ENCODE data around the gene TENM4. TPM values are rescaled to one million over a fixed set of nuclear protein-coding genes. Genes with fewer than 3 reads are reported as not detected.
A peak's percentile ranks its signal among the peaks of the same experiment; 100 is the strongest.

TENM4 gene
- total RNA-seq, 2 donors from 2014 or later, result 2.5 to 4.4 TPM

DNA sequence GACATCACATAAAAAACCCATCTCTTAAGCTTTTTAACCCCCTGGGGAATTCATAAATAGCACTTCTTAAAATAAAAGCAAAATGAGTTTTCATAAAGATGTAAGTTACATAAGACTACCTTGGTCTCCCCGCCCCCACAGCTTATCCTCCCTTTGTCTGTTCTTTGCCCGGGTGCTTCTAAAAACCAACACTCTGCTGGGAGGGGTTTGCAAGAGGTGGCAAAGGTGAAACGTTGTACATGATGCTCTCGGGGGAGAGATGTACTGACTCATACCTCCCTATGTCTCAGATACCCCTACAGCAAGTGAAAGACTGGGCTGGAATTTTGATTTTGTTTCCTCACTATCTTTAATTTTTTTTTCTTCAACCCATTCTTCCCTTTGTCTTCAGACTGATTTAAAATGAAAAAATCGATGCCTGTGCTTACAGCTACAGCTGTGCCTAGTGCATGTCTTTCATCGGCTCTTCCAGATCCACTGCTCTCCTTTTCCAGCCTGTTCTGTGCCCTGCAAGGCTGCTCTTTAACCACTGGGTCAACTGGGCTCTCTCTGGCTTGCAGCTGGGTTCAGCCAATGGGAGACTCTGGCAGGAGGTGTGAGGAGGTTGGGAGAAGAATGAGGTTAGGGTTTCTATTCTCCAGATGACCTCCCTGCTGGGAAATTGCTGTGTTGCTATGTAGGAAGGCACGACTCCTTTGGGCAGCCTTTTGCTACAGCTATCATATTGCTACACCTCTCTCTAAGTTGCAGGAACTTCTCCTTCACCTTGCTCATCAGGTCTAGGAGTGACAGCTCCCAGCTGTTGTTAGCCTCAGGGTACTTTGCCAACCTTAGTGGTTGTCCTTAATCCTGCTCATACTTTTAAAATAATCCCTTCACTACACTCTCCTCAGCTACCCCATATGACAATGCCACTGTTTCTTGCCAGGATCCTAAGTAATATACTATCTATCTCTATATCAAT lies 266.5 kb downstream of the TENM4 start:
- DNase-seq (no peak), ATAC-seq (peak; percentile 33 to 73)
- intact Hi-C loops (cut with DNase I), result no loop called here

DNA sequence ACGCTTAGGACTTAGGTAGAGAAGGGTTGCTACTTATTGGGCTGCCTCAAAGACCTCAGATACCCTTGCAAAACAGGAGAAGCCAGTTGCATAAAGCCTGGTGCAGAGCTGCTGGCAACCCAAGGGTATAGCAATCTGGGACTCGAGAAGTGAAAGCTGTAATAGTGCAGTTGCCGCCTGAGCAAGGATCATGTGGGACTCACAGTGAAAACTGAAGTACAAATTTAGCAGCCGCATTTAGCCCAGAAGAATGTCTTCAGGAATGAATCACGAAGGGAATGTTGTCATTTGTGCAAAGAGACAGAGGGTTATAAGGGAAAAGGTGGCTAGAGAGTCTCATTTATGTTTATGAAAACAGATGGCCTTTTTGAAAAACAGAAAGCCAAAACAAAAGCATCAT lies 267.2 kb downstream of the TENM4 start:
- ATAC-seq, result peak; percentile 70 to 80
- intact Hi-C loops (cut with DNase I), result no loop called here
- no peak for DNase-seq

DNA sequence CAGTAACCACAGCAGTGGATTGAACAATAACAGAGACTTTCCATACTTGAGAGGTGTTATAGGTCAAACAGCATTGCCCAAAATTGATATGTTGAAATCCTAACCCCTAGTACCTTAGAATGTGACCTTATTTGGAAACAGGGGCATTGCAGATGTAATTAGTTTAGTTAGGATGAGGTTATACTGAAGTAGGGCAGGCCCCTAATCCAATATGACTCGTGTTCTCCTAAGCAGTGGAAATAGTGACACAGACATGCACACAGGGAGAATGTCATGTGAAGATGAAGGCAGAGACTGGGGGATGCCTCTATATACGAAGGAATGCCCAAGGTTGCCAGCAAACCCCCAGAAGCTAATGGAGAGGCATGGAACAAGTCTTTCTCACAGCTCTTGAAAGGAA lies 270.5 kb downstream of the TENM4 start:
- intact Hi-C loops (cut with DNase I), result no loop called here
- ATAC-seq, result no peak
- DNase-seq, result no peak

DNA sequence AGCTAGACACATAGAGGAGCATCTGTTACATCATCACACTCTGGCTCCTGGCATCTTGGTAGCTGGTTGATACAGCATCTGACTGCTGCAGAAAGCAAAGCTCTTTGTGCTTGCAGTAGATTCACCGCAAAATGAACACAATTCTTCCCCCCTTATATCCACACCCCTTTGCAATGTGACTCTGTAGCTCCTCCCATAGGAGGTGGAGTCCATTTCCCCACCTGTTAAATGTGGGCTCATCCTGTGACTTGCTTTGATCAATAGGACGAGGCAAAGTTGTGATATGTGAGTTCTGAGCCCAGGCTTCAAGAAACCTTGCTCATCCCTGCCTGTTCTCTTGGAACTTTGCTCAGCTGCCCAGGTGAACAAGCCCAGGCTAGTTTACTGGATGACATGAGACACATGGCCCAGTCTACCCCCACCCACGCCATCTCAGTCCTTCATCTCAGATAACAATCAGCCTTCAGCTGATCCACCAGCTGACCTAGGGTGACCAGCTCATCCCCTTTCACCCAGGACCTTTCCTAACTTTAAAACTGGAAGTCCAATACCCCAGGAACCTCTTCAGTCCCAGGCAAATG lies 272.2 kb downstream of the TENM4 start:
- ATAC-seq (no peak), DNase-seq (no peak)

DNA sequence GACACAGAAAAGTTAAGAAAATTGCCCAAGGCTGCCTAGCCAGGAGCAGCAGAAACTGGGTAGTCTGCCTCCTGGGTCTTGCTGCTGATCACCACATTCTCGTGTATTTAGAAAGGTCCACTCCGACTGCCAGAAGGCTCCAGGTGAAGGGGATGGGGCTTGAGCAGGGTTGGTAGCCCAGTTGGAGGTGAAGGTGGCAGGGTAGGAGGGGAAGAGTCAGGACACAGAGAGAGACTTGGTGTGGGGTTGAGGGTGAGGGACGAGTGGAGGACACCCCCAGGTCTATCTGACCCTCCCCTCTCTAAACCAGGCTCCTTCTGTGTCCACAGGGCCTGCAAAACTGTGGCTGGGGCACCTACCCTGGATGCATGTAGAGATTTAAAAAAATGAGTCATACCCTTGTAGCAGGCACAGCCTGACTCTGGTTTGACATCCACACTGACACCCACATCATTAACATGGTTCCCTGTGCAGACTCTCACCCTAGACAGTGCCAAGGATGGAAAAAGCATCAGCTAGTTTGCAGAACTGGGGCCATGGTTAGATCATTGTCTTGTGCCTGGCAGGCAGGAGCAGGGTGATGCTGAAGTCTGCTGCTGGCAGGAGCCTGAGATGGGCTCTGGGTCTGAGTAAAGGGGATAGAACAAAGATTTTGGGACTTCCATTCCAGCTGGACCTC lies 273.2 kb downstream of the TENM4 start:
- no peak for DNase-seq

More for the DNA sequence above, 272.2 kb downstream of the TENM4 start:
- intact Hi-C loops (cut with DNase I), result no loop called here

DNA sequence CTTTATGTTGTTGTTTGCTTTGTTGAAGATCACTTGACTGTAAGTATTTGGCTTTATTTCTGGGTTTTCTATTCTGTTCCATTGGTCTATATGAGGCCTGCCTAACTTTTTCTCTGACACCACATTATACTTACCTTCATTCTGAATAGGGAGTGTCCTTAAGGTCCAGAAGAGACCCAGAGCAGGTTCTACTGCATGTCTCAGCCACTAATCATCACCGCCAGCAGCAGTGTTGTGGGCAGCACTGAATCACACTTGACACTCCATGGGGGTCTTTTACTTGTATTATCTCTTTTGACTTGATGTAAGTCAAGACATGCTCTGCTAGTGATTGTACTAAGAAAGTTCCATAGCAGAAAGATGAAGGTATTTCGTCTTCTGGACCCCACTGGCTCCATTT lies 274.9 kb downstream of the TENM4 start:
- DNase-seq (no peak), ATAC-seq (no peak)
- intact Hi-C loops (cut with DNase I), result no loop called here

More for the DNA sequence above, 273.2 kb downstream of the TENM4 start:
- peak in 1 of 2 donors; percentile 33 for ATAC-seq
- intact Hi-C loops (cut with DNase I), result no loop called here

DNA sequence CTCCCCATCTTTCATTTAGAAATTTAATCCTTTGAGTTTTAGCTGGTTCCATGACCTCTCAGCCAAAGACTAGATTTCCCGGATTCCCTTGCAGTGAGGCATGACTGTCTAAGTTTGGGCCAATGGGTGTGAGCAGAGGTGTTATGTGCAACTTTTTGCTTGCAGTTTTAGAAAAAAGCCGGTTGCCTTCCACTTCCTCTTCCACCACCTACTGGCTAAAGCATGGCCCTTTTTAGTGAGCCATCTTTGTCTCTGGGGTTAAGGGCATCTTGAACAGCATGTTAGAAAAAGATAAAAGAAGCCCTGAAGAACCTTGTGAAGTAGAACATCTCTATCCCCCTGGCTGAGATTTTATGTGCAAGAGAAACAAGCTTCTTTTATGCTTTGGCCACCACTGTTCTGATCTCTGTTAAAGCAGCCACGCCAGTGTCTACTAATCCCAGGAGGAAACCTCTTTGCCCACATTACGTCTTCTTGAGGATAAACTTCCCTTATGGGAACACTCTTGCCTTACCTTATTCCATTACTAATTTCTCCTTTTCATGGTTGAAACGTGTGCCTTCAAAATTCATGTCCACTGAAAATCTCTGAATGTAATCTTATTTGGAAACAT lies 279.9 kb downstream of the TENM4 start:
- peak in 1 of 2 donors; percentile 59 for ATAC-seq
- no peak for DNase-seq
- intact Hi-C loops (cut with DNase I), result no loop called here

DNA sequence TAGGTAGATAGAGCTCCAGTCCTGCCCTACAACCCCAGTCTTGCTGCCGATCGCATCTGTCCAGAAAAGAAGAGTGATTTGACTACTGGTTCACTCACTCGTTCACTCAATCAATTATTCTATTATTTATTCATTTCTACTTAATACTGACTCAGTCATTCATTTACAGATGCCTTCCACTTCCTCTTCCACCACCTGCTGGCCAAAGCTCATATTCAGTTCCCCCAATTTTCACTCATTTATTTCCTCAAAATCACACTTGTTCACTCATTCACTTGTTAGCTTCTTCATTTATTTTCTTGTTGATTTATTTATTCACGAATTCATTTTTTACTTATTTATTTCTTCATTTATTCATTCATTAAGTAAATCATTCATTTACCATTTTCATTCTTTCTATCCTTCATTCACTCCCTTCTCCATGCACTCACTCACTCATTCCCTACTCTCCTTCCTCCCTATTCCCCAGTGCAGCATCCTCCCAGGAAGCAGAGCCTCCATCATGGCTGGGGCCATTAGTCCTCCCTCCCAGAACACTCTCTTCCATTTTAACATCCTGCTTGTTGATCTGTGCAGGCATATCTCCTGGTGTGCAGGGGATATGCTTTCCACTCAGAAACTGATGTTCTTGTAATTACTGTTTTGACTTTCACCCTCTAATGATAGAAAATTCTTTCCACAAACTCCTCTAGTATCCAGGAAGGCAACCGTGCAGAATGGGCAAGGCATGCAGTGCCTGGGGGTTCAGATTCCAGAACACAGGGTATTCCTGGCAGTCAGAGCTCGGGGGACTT lies 281.0 kb downstream of the TENM4 start:
- intact Hi-C loops (cut with DNase I), result loop anchor here in 1 of 2 donors (5.0 kb wide), 1 partner anchor 513 kb away; no protein-coding TSS in a partner anchor
- DNase-seq (no peak), ATAC-seq (no peak)

DNA sequence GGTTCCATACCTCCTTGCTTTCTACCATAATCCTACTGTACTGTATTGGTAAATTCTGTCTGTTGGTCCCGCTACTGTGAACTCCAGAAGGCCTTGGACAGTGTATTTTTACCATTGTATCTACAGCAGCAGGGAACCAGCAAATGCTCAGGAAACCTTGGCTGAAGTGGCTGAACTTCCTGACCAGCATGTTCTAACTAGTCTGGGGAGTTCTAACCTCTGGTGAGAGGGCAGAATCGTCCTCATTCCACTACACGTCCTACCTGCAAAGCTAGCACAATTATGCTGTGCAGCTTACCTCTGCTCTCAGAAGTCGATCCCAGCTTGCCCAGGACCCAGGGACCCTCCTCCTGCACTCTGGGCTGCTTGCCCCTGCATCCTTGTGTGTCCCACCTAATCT lies 283.1 kb downstream of the TENM4 start:
- intact Hi-C loops (cut with DNase I), result loop anchor here in 1 of 2 donors (5.0 kb wide), 1 partner anchor 510 kb away; no protein-coding TSS in a partner anchor
- no peak for DNase-seq
- ATAC-seq, result no peak

DNA sequence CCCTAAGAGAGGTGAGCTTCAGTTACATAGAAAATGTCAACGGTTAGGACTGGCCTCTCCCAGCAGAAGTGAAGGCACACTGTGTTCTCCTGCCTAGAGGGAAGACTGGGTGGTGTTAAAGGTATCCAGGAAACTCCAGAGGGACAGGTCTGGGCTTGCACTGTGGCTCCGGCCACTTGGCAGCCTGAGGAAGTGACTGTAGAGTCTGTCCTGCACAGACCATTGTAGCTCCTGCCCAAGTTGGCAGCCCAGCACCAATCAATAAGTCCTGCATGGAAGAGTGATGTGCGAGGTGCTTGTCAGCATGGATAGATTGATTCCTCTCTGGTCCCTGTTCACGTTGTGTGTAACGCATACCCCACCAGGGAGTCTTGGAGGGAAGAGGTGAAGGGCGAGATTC lies 284.8 kb downstream of the TENM4 start:
- DNase-seq, result no peak
- intact Hi-C loops (cut with DNase I), result loop anchor here in 1 of 2 donors (5.0 kb wide), 1 partner anchor 509 kb away; no protein-coding TSS in a partner anchor
- ATAC-seq, result no peak

DNA sequence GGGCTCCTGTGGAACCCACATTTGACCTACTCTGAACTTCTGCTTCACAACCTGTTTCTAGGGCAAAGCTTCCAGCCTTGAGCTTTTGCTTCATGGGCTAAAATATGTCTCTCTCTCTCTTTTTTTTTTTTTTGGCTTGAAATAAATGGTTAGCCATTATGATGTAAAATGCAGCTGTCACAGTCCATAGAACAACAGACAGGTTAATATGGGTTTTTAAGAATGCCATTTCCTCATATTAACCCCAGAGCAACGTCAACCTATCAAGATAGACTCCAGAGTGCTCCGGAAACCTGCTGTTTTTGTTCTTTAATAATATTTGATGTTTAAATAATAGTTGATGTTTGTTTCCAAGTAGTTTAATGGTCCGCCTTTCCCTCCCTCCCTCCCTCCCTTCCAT lies 285.6 kb downstream of the TENM4 start:
- intact Hi-C loops (cut with DNase I), result loop anchor here in 1 of 2 donors (5.0 kb wide), 1 partner anchor 508 kb away; no protein-coding TSS in a partner anchor
- DNase-seq (no peak), ATAC-seq (no peak)

DNA sequence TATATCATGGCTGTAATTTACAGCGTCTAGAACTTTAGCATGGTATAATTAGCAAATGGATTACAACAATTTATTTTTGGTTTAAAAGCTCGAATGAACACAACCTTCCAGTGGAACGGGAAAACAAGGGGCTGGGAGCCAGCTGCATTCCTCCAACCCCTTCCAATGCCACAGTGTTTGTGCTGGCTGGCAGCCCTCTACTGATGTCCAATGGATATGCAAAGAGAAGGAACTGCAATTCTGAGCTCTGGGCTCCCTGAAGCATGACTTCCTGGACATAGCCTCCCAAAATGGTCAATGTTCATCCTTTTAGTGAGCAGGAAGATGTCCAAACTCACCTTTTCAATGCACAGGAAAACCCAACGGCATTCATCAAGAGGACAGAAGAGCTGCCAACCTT lies 288.3 kb downstream of the TENM4 start:
- DNase-seq, result no peak
- no peak for ATAC-seq

DNA sequence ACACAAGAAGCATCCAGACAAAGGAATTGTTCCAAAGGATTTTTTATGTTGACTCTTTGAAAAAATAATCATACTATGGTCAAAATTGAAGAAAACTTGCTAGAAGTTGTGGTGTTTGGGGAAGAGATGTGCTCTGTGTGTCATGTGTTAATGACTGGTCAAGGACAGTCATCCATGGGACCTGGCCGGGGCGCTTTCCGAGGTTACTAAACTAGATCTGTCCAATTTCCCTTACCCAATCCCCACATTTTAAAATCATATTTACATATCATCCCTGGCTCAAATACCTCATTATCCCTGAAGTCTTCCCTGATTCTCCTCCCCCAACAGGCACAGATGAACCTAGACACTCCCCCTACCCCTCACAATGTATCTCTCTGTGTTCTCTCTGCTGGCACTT lies 289.4 kb downstream of the TENM4 start:
- intact Hi-C loops (cut with DNase I), result no loop called here
- DNase-seq, result no peak
- ATAC-seq, result no peak

More for the DNA sequence above, 288.3 kb downstream of the TENM4 start:
- intact Hi-C loops (cut with DNase I), result no loop called here

DNA sequence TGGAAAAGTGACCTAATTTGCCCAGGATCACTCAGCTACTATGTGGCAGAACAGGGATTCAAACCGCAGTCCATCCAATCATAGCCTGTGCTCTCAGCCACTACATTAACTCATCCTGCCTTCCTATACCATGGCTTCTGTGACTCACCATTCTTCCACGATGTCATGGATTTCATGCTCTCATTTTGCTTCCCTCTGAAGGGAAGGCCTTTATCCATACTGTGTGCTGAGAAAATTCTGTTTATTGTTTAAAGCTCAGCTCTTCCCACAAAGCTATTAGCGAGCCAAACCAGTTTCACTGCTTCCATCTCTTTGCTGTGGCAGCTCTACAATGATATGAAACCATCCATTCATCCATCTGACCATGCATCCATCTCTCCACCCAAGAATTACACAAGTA lies 289.9 kb downstream of the TENM4 start:
- no peak for DNase-seq
- intact Hi-C loops (cut with DNase I), result no loop called here

DNA sequence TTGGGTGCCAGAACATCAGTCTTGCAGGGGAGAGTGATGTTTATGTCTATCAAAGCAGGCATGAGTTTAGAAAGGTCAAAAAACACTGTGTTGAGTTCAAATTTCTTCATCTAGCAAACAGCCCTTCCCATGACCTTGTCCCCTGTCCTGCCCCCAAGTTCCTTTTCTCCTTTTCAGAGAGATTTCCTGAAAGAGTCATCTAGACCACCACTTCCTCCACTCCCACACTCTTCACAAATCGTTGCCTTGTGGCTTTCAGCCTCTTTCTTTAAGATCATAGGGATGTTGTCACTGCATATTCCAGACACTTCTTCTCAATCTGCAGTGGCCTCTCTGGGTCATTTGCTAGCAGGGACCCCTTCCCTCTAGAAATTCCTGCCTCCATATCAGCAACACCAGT lies 290.5 kb downstream of the TENM4 start:
- intact Hi-C loops (cut with DNase I), result no loop called here
- no peak for DNase-seq
- ATAC-seq, result no peak

More for the DNA sequence above, 289.9 kb downstream of the TENM4 start:
- no peak for ATAC-seq

DNA sequence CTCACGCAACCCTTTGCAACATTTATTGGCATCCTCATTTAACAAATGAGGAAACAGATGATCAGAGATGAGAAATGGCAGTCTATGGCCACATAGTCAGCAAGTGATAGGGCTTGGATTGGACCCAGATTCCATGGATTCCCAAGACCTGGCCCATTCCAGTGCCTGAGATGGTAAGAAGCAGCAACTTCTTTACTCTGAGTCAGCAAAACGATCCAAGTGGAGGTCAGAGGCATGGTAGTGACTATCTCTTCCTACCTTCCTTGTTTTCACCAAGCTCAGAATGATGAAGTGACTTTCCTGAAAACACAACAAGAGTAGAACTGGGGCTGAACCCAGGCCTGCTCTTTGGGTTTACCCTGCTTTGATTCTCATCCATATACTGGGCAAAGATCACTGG lies 293.1 kb downstream of the TENM4 start:
- intact Hi-C loops (cut with DNase I), result no loop called here
- DNase-seq, result no peak
- no peak for ATAC-seq

DNA sequence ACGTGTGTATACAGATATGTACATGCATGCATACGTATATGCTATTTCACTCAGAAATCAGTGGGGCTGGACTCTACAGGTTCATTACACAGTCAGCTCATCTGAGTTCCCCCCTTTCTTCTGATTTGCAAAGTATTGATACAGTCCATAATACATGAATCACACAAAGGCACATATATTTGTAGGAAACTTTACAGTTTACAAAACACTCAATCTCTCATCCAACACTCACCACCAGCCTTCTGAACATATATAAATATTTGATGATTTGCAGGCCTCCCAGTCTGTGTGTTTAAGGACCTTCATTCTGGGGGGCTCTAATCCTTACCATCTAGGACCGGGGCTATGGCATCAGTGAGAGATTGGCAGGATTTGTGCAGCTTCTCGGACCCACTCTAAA lies 293.8 kb downstream of the TENM4 start:
- ATAC-seq (no peak), DNase-seq (no peak)
- intact Hi-C loops (cut with DNase I), result no loop called here

DNA sequence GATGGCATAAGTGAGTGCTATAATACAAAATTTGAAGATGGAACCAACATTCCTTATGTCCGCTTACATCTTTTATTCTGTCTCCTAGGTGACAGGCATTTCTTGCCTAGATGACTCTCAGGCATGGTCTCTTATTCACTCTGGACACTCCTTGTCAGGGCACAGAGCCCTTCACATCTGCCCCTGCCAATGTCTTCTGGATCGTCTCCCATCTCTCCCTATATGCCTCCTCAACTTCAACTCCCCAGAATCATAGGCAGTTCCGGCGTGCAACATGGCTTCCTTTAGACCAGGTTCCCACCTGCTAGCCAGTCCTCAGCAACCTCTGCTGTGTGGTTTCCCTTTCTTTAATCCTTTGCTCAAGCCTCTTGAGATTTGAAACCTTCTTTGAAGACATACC lies 300.9 kb downstream of the TENM4 start:
- DNase-seq (no peak), ATAC-seq (no peak)
- intact Hi-C loops (cut with DNase I), result no loop called here

DNA sequence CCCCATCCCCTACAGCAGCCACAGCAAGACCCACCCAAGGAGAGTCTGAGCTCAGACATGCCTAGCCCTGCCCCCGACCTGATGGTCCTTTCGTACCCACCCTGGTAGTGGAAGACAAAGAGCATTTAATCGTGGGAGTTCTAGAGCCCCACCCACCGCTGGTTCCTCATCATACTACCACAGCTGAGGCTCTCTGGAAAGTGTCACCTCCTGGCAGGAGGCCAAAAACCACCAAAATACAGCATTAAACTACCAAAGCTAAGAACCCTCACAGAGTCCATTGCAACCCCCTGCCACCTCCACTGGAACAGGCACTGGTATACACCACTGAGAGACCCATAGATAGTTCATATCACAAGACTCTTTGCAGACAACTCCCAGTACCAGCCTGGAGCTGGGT lies 311.1 kb downstream of the TENM4 start:
- DNase-seq, result no peak
- intact Hi-C loops (cut with DNase I), result no loop called here

More for the DNA sequence above, 311.1 kb downstream of the TENM4 start:
- no peak for ATAC-seq
